Hair follicle dermal papilla cell (primary cell): ENCODE data around the gene NCAPH2. TPM values are rescaled to one million over a fixed set of nuclear protein-coding genes. Genes with fewer than 3 reads are reported as not detected.

Source experiments
- total RNA-seq: library from RNA; depleted of rRNA; stranded (reverse); fragments of >200 nt; gene quantifications from 2 replicates; pipeline ENCODE4 v1.2.3, GENCODE V29; 2012

NCAPH2 gene
- 23.3 and 24.8 TPM in 2 replicates for total RNA-seq

GRCh38 chr22:50507991-50508884 is at the start of gene NCAPH2:
Gene NCAPH2, plus strand, starts transcription at chr22:50508224. Its CDS starts 114 bp downstream, at chr22:50508338.

GRCh38 chr22:50474710-50475651 is 33.0 kb upstream of the NCAPH2 start, which contains the start of gene SBF1:
Gene SBF1, minus strand, starts transcription at chr22:50475035. Its CDS starts 195 bp downstream, at chr22:50474840.

GRCh38 chr22:50481440-50482106 is 26.5 kb upstream of the NCAPH2 start, which contains the start of gene ADM2:
Gene ADM2, plus strand, starts transcription at chr22:50481543. Its CDS starts 305 bp downstream, at chr22:50481848.

DNA sequence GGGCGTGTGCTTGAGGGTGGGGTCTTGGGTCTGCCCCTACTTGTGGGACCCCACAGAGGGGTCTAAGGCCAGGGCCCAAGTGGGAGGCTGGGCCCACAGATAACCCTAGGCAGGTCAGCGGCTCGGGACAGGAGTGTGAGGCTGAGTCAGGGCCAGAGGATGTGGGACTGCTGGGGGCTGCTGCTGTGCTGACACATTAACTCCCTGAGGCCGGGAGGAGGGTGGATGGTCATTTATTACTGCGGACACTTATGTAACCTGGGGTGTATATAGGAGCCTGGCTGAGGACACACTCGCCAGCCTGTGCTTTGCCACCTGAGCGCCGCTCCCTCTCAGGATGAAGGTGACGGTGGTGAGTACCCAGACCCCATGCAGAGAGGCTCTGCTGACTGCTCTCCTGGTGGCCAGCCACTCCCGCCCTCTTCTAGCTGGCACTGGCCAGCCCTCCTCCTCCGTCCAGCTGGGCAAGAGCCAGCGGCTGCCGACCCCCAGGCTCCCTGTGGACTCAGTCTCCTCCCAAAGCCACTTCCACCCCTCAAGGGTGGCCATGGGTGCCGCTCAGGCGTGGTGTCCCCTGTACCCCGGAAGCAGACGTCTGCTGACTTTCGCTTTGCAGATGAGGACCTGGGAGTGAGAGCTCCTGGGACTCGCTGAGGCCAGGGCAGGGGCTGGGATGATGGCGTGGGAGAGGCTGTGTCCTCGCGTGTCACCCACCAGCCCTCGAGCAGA is 21.3 kb upstream of the NCAPH2 start, which contains the start of gene MIOX:
MIOX (plus strand) TSS at position 299 of the 729 bp plus-strand sequence; CDS start at position 338, 39 bp downstream.

GRCh38 chr22:50507421-50507990 is 518 bp upstream of the NCAPH2 start, which contains the start of gene LMF2:
Gene LMF2, minus strand, starts transcription at chr22:50507702. Its CDS starts 27 bp downstream, at chr22:50507675.

GRCh38 chr22:50525104-50525857 is 17.3 kb downstream of the NCAPH2 start, which contains the start of gene SCO2:
Gene SCO2, minus strand, starts transcription at chr22:50525598. Its CDS starts 1,187 bp downstream, at chr22:50524411.

DNA sequence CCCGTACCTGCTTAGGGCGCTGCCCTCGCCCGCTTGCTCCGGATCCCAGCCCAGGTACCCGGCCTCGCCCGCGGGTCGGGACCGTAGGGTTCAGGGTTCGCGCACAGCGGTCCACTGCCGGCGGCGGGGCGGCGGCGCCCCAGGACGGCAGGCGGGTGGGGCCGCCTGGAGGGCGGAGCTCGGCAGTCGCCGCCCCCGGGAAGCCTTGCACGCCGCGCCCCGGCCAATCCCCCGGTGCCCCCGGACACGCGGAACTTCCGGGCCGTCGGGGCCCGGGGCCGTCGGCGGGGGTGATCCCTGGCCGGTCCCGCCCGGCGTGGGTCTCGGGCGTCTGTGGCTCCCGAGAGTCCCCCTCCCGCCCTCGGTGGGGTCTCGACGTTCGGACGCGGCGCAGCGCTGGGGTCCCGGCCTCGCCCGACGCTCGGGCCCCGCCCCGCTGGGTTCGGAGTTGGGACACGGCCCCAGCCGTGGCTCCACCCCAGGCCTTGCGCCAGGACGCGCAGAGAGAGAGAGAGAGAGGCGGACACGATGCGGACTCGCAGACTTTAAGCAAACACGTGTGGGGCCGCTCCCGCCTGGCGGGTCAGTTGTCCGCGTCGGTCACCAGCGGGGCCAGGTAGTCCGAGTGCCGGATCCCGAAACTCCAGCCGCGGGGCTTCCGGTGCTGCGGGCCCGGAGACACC is 22.0 kb downstream of the NCAPH2 start, which contains the start of gene TYMP:
TYMP (minus strand) TSS at position 116 of the 683 bp plus-strand sequence. CDS start 303 bp downstream, outside the sequence.

GRCh38 chr22:50545522-50546325 is 37.7 kb downstream of the NCAPH2 start, which contains the start of gene KLHDC7B:
Gene KLHDC7B, plus strand, starts transcription at chr22:50545899. Its CDS starts 345 bp downstream, at chr22:50546244.

GRCh38 chr22:50562523-50563412 is 54.7 kb downstream of the NCAPH2 start, which contains the start of gene SYCE3:
Gene SYCE3, minus strand, starts transcription at chr22:50562919. Its CDS starts 6,514 bp downstream, at chr22:50556405.

Other genes with a start within 250 kb of the NCAPH2 start
- 25.0 and 38.6 TPM in 2 replicates for gene MAPK12, start 246.5 kb upstream of the NCAPH2 start, total RNA-seq
- gene MAPK11, start 237.8 kb upstream of the NCAPH2 start, total RNA-seq: 6.1 and 7.6 TPM in 2 replicates
- gene PLXNB2, start 200.6 kb upstream of the NCAPH2 start, total RNA-seq: 125 and 138 TPM in 2 replicates
- gene DENND6B, start 181.2 kb upstream of the NCAPH2 start, total RNA-seq: 4.9 and 6.0 TPM in 2 replicates
- 66.5 and 71.2 TPM in 2 replicates for gene PPP6R2, start 164.9 kb upstream of the NCAPH2 start, total RNA-seq
- 83.8 and 100 TPM in 2 replicates for gene SBF1, start 33.2 kb upstream of the NCAPH2 start, total RNA-seq
- gene ADM2, start 26.7 kb upstream of the NCAPH2 start, total RNA-seq: 4.5 and 9.6 TPM in 2 replicates
- gene MIOX, start 21.4 kb upstream of the NCAPH2 start, total RNA-seq: not detected in 2 replicates
- 82.6 and 93.6 TPM in 2 replicates for gene LMF2, start 522 bp upstream of the NCAPH2 start, total RNA-seq
- gene SCO2, start 17.4 kb downstream of the NCAPH2 start, total RNA-seq: 3.2 and 6.1 TPM in 2 replicates
- gene TYMP, start 21.8 kb downstream of the NCAPH2 start, total RNA-seq: 73.7 and 88.9 TPM in 2 replicates
- gene KLHDC7B, start 37.7 kb downstream of the NCAPH2 start, total RNA-seq: 0.12 TPM in 1 of 2 replicates, not detected in the other
- not detected in 2 replicates for gene SYCE3, start 54.7 kb downstream of the NCAPH2 start, total RNA-seq
- 3.2 and 4.0 TPM in 2 replicates for gene CPT1B, start 70.2 kb downstream of the NCAPH2 start, total RNA-seq
- gene CHKB, start 74.6 kb downstream of the NCAPH2 start, total RNA-seq: 40.8 and 45.1 TPM in 2 replicates
- gene MAPK8IP2, start 92.6 kb downstream of the NCAPH2 start, total RNA-seq: 1.9 and 4.6 TPM in 2 replicates
- 40.8 and 47.1 TPM in 2 replicates for gene ARSA, start 119.9 kb downstream of the NCAPH2 start, total RNA-seq
- 0.85 and 1.9 TPM in 2 replicates for gene SHANK3, start 164.6 kb downstream of the NCAPH2 start, total RNA-seq
- gene ACR, start 230.0 kb downstream of the NCAPH2 start, total RNA-seq: 0.16 TPM in 1 of 2 replicates, not detected in the other